Activated naive CD4-positive, alpha-beta T cell treated with anti-CD3 and anti-CD28 coated beads for 36 hours (primary cell): ENCODE results near the gene LRP6. TPM values are rescaled to one million over a fixed set of nuclear protein-coding genes. Genes with fewer than 3 reads are reported as not detected.
"Not testable (repeated sequence)": the region's sequence is repeated elsewhere in the genome, so short reads cannot be mapped to it uniquely, and the experiment has no call there.

ENCODE experiments used
- CTCF ChIA-PET: fragments of 350-600 bp; sonication (Branson Sonifier 250); formaldehyde crosslinking; loops from one replicate; lab custom pipeline; 2021; ENCODE audit warnings: antibody characterized with exemption; lab: Charles Lee
- DNase-seq: peaks from one replicate; pipeline ENCODE4 v3.0.0-alpha.2; 2020
- H3K27ac Mint-ChIP-seq: one replicate; pipeline ENCODE4 v1.8.0; 2021; ENCODE audit warnings: mild to moderate bottlenecking, mixed read lengths
- H3K27me3 Mint-ChIP-seq: one replicate; pipeline ENCODE4 v1.8.0; 2021; ENCODE audit warnings: low read depth, mixed read lengths
- H3K36me3 Mint-ChIP-seq: one replicate; pipeline ENCODE4 v1.8.0; 2021; ENCODE audit warnings: low read depth, mixed read lengths
- H3K4me1 Mint-ChIP-seq: one replicate; pipeline ENCODE4 v1.8.0; 2021; ENCODE audit warnings: low read depth, mixed read lengths
- H3K4me3 Mint-ChIP-seq: one replicate; pipeline ENCODE4 v1.8.0; 2021; ENCODE audit warnings: mild to moderate bottlenecking, moderate library complexity, mixed read lengths
- H3K9me3 Mint-ChIP-seq: one replicate; pipeline ENCODE4 v1.8.0; 2021; ENCODE audit warnings: mixed read lengths
- intact Hi-C: fragments of 100-400 bp; cut with micrococcal nuclease; formaldehyde crosslinking; loops from one replicate; pipeline ENCODE4 v1.15.1; 2023
- total RNA-seq, 2 experiments: library from RNA; stranded (reverse); gene quantifications; one replicate each; pipeline ENCODE4 v1.2.3, GENCODE V29; 2021

LRP6 gene
- total RNA-seq, 2 experiments from 2014 or later, result 3.9 to 4.1 TPM

DNA sequence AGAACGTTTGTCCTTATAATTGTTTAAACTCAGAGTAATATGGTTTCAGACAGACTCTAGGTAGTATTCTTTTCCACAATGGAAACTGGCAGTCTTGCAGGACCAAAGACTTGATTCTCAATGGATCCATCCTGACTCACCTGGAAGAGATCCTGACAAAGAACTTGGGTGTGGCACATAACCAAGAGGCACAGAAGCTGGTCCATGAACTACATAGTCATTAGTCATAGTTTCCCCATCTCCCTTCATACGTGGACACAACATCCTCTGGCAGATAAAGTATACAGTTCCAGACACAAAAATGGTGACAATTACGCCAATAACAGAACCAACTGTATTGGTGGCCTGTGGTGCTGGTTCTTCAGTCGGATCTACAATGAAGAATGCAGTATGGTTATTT, 140.3 kb downstream of the LRP6 start:
- no peaks in the 10 kb centered on the region for H3K27me3 Mint-ChIP-seq
- CTCF ChIA-PET, result no interaction called here
- no peak for DNase-seq
- H3K4me1 Mint-ChIP-seq, result peaks cover 2% of the 10 kb centered on the region
- no peaks in the 10 kb centered on the region for H3K9me3 Mint-ChIP-seq
- H3K27ac Mint-ChIP-seq, result no peak overlapping the region
- H3K36me3 Mint-ChIP-seq, result peaks cover 5% of the 10 kb centered on the region
- intact Hi-C loops, result loop anchor here (5.0 kb wide), 1 partner anchor 616 kb away; no protein-coding TSS in a partner anchor
- H3K4me3 Mint-ChIP-seq, result no peak overlapping the region

DNA sequence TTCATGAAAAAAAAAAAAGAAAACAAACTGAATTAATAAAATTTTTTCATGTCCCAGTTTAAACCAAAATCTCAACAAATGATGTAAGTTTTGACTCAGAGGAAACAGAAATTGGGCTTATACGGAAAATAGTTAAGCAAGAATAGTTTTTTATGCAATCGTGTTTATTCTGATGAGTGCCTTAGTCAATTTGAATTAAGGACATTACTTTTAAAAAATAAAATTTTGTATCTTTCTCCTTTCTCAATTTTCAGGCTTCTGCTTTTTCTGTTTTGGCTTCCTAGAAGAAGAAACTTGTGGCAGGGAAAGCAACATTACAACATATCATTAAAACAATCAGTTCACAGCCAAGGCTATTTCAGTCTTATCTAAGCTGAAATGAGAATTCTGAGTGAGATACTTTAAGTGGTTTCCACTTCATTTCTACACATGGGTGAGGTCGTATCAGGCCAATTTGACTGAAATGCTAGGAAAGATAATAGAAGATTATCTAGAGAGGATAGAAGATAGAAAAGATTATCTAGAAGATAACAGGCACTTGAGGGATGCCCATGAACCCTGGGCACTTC, 143.7 kb downstream of the LRP6 start:
- Mint-ChIP-seq H3K9me3 (no peaks in the 10 kb centered on the region), H3K27me3 (no peaks in the 10 kb centered on the region), H3K27ac (no peak overlapping the region), H3K4me1 (no peaks in the 10 kb centered on the region), H3K36me3 (peaks cover 5% of the 10 kb centered on the region), H3K4me3 (no peak overlapping the region)
- CTCF ChIA-PET, result no interaction called here
- intact Hi-C loops, result no loop called here
- no peak for DNase-seq

DNA sequence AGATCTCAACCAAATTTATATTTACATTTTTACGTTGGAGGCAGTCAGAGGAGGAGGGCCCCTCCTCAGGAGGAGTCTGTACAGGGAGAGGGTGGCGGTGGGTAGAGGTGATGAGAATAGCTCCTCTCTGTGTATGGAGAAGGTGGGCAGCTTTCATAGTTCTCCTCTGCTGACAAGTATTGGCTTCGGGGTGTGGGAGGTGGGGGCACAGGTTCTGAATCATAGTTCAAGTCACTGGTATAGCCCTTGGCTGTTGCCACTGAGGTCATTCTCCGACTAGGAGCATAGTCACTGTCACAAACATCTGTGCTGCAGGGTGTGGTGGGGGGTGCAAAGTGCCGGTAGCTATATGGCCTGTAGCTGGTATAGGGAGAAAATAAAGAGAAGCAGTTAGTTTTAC, 145.8 kb downstream of the LRP6 start:
- no peak overlapping the region for H3K27ac Mint-ChIP-seq
- CTCF ChIA-PET, result interaction anchor here (0.6 kb wide), 1 partner anchor 550 kb away, joined by 3 read pairs; no protein-coding TSS in a partner anchor

GRCh38 chr12:12116677-12117076, 150.2 kb downstream of the LRP6 start:
- no peaks in the 10 kb centered on the region for H3K9me3 Mint-ChIP-seq
- intact Hi-C loops, result no loop called here
- no peak overlapping the region for H3K27ac Mint-ChIP-seq
- no peak for DNase-seq
- H3K36me3 Mint-ChIP-seq, result peaks cover 3% of the 10 kb centered on the region
- no peak overlapping the region for H3K4me3 Mint-ChIP-seq
- CTCF ChIA-PET, result interaction anchor here (0.9 kb wide), 1 partner anchor 215 kb away, joined by 3 read pairs; no protein-coding TSS in a partner anchor
- no peaks in the 10 kb centered on the region for H3K27me3 Mint-ChIP-seq
- H3K4me1 Mint-ChIP-seq, result no peaks in the 10 kb centered on the region

More for the DNA sequence above, 145.8 kb downstream of the LRP6 start:
- no peaks in the 10 kb centered on the region for H3K9me3 Mint-ChIP-seq
- H3K27me3 Mint-ChIP-seq, result no peaks in the 10 kb centered on the region
- H3K4me1 Mint-ChIP-seq, result no peaks in the 10 kb centered on the region
- H3K36me3 Mint-ChIP-seq, result peaks cover 5% of the 10 kb centered on the region
- H3K4me3 Mint-ChIP-seq, result no peak overlapping the region
- no peak for DNase-seq
- intact Hi-C loops, result no loop called here

DNA sequence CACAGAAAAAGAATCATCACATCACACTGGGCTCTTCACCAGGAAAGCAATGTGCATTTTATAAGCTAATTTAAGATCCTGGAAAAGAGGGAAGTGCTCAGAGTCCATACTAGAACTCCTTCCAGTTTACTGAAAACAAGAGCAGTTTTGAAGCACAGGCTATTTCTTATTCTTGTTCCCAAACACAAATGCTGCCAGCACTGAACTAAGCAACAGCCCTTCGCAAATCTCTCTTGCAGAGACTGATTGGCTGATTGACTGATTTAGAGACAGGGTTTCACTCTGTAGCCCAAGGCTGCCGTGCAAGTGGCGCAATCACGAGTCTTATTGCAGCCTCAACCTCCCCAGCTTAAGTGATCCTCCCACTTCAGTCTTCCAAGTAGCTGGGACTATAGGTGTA, 151.3 kb downstream of the LRP6 start:
- H3K4me3 Mint-ChIP-seq, result no peak overlapping the region
- intact Hi-C loops, result no loop called here
- no peaks in the 10 kb centered on the region for H3K4me1 Mint-ChIP-seq
- DNase-seq, result no peak
- H3K27me3 Mint-ChIP-seq, result no peaks in the 10 kb centered on the region
- no peaks in the 10 kb centered on the region for H3K9me3 Mint-ChIP-seq
- no peak overlapping the region for H3K27ac Mint-ChIP-seq
- CTCF ChIA-PET, result interaction anchor here (0.6 to 0.9 kb wide), 2 partner anchors 216 to 835 kb away, joined by 3 read pairs; no protein-coding TSS in a partner anchor
- H3K36me3 Mint-ChIP-seq, result peaks cover 3% of the 10 kb centered on the region

- Mint-ChIP-seq H3K9me3 (peaks cover 19% of the 10 kb centered on the region), H3K4me3 (peak overlapping the region; percentile 37)
- intact Hi-C loops, H3K36me3 Mint-ChIP-seq, CTCF ChIA-PET, H3K4me1 Mint-ChIP-seq, H3K27ac Mint-ChIP-seq, H3K27me3 Mint-ChIP-seq: not testable (repeated sequence)
- peak; percentile 25 for DNase-seq
Measured at GRCh38 chr12:12110923-12111555, 155.8 kb downstream of the LRP6 start.

GRCh38 chr12:12108441-12109058, 158.3 kb downstream of the LRP6 start:
- no peak for DNase-seq
- Mint-ChIP-seq H3K9me3 (peaks cover 29% of the 10 kb centered on the region), H3K27me3 (no peaks in the 10 kb centered on the region), H3K36me3 (peaks cover 10% of the 10 kb centered on the region), H3K4me1 (no peaks in the 10 kb centered on the region), H3K4me3 (no peak overlapping the region), H3K27ac (no peak overlapping the region)
- intact Hi-C loops, result no loop called here
- CTCF ChIA-PET, result no interaction called here

- Mint-ChIP-seq H3K9me3 (peaks cover 29% of the 10 kb centered on the region), H3K36me3 (peaks cover 8% of the 10 kb centered on the region), H3K4me3 (no peak overlapping the region), H3K4me1 (no peaks in the 10 kb centered on the region), H3K27me3 (no peaks in the 10 kb centered on the region), H3K27ac (no peak overlapping the region)
- intact Hi-C loops, result no loop called here
- DNase-seq, result no peak
- CTCF ChIA-PET, result no interaction called here
Measured at GRCh38 chr12:12107678-12108077, 159.2 kb downstream of the LRP6 start.

DNA sequence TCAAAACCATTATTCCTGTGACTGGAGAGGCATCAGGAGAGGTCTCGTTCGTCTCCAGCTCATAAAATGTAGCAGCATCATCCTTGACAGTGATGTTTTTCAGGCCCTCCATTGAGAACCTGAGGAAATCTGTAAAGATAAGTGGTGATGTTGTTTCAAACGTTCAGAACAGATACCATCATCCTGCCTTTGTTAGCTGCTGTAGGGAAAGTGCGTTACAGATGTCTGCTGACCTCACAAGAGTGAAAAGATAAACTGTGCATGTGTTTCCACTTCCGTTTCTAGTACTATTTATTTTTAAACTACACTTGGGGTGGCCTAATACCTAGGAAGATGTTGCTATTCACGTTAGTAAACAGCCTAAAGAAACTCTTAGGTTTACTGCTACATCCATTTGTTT, 167.7 kb downstream of the LRP6 start:
- CTCF ChIA-PET, result interaction anchor here (1.5 kb wide), 1 partner anchor 14 kb away, joined by 3 read pairs; no protein-coding TSS in a partner anchor
- intact Hi-C loops, result no loop called here
- Mint-ChIP-seq H3K27ac (no peak overlapping the region), H3K9me3 (peaks cover 2% of the 10 kb centered on the region), H3K4me3 (no peak overlapping the region), H3K27me3 (no peaks in the 10 kb centered on the region), H3K4me1 (no peaks in the 10 kb centered on the region), H3K36me3 (peaks cover 3% of the 10 kb centered on the region)
- DNase-seq, result no peak

DNA sequence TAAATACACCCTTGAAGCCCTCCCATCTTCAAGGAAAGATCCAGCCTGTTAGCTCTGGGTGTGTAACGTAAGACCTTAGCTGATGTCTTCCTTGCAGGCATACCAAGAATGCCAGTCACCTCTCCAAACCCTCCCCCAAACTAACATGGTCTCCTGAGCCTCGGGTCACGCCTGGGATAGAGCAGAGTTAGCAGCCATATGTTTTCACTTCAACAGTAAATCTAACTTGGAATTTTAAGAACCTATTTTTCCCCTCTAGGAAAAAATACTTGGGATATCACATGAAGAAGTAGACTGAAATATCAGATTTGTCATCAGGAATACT, 168.2 kb downstream of the LRP6 start:
- intact Hi-C loops, result no loop called here
- no peaks in the 10 kb centered on the region for H3K27me3 Mint-ChIP-seq
- CTCF ChIA-PET, result interaction anchor here (0.6 to 1.5 kb wide), 2 partner anchors 13 to 25 kb away, joined by 3 to 4 read pairs; no protein-coding TSS in a partner anchor
- DNase-seq, result no peak
- no peaks in the 10 kb centered on the region for H3K9me3 Mint-ChIP-seq
- peaks cover 3% of the 10 kb centered on the region for H3K36me3 Mint-ChIP-seq
- H3K4me1 Mint-ChIP-seq, result no peaks in the 10 kb centered on the region
- no peak overlapping the region for H3K4me3 Mint-ChIP-seq
- no peak overlapping the region for H3K27ac Mint-ChIP-seq

- Mint-ChIP-seq H3K27me3 (no peaks in the 10 kb centered on the region), H3K36me3 (peaks cover 3% of the 10 kb centered on the region), H3K4me1 (no peaks in the 10 kb centered on the region), H3K9me3 (no peaks in the 10 kb centered on the region), H3K27ac (no peak overlapping the region), H3K4me3 (no peak overlapping the region)
- no peak for DNase-seq
- intact Hi-C loops, result no loop called here
- CTCF ChIA-PET, result interaction anchor here (0.6 kb wide), 1 partner anchor 26 kb away, joined by 4 read pairs; no protein-coding TSS in a partner anchor
Measured at GRCh38 chr12:12097891-12098690, 168.8 kb downstream of the LRP6 start.

DNA sequence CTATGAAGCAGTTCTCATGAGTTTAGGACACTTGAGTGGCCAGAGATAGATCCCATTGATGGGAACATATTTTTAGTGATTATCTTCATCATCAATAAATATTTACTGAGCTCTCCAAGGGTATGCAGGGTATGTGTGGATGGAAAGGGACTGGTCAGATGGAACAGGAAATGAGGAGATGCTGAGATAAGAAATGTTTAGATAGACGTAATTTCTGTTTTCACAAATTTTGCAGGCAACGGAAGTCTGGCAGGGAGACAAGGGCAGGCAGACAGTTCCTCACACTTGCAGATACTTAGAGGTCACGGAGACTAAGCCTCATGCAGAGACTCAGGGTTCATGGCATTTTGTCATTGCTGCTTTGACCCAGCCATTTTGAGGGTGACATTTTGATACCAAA, 171.8 kb downstream of the LRP6 start:
- H3K36me3 Mint-ChIP-seq, result no peaks in the 10 kb centered on the region
- intact Hi-C loops, result no loop called here

More for the DNA sequence above, 171.8 kb downstream of the LRP6 start:
- H3K4me3 Mint-ChIP-seq, result no peak overlapping the region
- CTCF ChIA-PET, result interaction anchor here (0.7 to 1.4 kb wide), 2 partner anchors 17 to 234 kb away, joined by 3 read pairs; no protein-coding TSS in a partner anchor
- no peaks in the 10 kb centered on the region for H3K4me1 Mint-ChIP-seq
- H3K27me3 Mint-ChIP-seq, result no peaks in the 10 kb centered on the region
- DNase-seq, result no peak
- no peak overlapping the region for H3K27ac Mint-ChIP-seq
- H3K9me3 Mint-ChIP-seq, result no peaks in the 10 kb centered on the region
